ENCODE results near the gene DENND6B. TPM values are rescaled to one million over a fixed set of nuclear protein-coding genes. Genes with fewer than 3 reads are reported as not detected.
"Not testable (repeated sequence)": the region's sequence is repeated elsewhere in the genome, so short reads cannot be mapped to it uniquely, and the experiment has no call there.

Gene DENND6B, protein sequence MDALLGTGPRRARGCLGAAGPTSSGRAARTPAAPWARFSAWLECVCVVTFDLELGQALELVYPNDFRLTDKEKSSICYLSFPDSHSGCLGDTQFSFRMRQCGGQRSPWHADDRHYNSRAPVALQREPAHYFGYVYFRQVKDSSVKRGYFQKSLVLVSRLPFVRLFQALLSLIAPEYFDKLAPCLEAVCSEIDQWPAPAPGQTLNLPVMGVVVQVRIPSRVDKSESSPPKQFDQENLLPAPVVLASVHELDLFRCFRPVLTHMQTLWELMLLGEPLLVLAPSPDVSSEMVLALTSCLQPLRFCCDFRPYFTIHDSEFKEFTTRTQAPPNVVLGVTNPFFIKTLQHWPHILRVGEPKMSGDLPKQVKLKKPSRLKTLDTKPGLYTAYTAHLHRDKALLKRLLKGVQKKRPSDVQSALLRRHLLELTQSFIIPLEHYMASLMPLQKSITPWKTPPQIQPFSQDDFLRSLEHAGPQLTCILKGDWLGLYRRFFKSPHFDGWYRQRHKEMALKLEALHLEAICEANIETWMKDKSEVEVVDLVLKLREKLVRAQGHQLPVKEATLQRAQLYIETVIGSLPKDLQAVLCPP
- total RNA-seq: 19.6 TPM

DNA sequence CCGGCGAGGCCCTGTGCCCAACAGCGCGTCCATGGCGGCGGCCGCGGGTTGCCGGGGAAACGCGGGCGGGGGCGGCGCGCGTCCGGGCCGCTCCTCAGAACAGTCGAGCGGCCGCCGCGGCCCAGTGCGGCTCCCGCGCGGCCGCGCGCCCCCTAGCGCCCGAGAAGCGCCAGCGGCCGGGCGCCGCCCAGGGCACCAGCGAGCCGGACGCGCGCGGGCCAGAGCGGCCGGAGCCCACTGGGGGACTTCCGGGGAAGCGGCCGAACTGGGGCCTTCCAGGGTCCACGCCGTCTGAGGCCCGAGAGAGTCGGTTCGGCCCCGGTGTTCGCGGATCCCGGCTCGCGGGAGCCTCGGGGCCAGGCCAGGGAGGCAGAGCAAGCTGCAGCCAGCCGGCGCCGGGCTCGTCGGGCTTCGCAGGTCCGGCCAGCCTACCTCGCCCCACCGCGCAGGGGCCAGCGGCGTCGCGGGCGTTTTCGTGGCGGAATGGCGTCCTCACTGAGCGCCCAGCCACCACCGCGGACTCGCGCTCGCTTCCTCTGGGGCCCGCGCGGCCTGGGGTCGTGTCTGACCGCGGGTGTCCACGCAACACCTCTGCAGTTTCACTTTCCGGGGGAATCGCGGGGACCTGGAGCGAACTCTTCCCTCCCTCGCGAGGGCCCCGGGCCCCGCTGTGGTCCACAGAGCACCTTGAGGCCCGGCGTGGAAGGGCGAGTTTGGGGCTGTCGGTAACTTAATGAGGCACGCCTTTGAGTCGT is at the start of gene DENND6B:
DENND6B (minus strand) TSS at position 57 of the 755 bp plus-strand sequence; CDS start at position 33, 24 bp downstream.
- no peak for FAIRE-seq
- peak; percentile 97 for DNase-seq (ENCODE audit: low spot score in 2 of 2)

DNA sequence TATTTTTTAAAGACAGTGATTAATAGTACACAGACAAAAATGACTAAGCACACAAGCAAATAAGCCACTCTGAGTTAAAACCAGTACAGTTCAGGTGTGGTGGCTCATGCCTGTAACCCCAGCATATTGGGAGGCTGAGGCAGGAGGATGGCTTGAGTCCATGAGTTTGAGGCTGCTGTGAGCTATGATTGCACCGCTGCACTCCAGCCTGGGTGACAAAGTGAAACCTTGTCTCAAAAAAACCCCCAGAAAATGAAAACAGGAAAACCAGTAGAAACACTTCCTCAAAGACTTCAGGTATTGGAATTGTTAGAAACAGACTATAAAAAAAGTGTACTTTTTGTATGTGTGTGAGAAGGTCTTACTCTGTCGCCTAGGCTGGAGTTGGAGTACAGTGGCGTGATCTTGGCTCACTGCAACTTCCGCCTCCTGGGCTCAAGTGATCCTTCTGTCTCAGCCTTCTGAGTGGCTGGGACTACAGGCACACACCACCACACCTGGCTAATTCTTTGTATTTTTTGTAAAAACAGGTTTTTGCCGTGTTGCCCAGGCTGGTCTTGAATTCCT is 49.4 kb upstream of the DENND6B start:
- no peak for DNase-seq (ENCODE audit: low spot score in 2 of 2)
- FAIRE-seq: no peak

GRCh38 chr22:50371101-50371648 is 44.4 kb upstream of the DENND6B start:
- FAIRE-seq: no peak

DNA sequence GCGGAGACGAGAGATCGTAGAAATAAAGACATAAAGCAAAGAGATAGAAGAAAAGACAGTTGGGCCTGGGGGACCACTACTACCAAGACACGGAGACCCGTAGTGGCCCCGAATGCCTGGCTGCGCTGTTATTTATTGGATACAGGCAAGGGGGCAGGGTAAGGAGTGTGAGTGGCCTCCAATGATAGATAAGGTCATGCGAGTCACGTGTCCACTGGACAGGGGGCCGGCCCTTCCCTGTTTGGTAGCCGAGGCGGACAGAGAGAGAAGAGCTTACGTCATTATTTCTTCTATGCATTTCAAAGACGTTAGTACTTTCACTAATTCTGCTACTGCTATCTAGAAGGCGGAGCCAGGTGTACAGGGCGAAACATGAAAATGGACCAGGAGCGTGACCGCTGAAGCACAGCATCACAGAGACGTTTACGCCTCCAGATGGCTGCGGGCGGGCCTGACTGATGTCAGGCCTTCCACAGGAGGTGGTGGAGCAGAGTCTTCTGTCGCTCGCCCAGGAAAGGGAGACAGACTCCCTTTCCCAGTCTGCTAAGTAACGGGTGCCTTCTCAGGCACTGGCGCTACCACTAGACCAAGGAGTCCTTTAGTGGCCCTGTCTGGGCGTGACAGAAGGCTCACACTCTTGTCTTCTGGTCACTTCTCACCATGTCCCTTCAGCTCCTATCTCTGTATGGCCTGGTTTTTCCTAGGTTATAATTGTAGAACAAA is 41.1 kb upstream of the DENND6B start:
- no peak for FAIRE-seq
- DNase-seq (ENCODE audit: low spot score in 2 of 2): no peak

More at GRCh38 chr22:50371101-50371648, 44.4 kb upstream of the DENND6B start:
- DNase-seq (ENCODE audit: low spot score in 2 of 2): no peak

DNA sequence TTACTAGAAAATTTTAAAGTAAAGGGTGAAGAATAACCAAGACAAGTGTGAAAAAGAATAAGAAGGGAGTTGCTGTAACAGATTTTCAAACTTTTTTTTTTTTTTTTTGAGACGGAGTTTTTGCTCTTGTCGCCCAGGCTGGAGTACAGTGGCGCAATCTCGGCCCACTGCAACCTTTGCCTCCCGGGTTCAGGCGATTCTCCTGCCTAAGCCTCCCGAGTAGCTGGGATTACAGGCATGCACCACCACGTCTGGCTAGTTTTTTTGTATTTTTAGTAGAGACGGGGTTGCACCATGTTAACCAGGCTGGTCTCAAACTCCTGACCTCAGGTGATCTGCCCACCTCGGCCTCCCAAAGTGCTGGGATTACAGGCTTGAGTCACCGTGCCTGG is 37.0 kb upstream of the DENND6B start:
- FAIRE-seq; DNase-seq (ENCODE audit: low spot score in 2 of 2): not testable (repeated sequence)

DNA sequence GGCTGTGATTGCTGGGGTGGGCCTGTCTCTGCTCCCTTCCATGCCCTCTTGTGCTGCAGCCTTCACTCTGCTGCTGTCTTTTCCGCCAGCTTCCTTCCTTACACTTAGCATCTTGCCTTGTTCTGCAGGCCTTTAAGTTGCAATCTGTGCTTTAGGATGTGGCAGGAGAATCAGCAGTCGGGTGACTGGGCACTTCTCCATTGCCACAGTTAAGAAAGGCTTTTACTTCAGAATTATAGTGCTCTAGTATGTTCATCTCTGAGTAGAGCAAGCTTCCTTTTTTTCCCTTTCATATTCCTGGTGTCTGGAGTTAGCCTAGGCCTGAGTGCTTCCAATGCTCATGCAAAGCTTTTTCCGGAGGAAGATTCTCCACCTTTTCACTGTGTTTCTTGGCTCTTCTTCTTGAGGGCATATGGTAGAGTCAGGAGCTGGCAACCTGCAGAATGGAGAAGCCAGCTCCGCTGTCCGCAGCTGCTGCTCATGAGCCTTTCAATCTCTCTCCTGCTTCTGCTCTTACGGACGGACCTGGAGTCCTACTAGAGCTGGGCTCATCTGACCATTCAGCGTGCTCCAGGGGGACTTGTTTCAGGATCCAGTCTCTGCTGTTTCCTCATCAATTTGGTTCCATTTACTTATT is 36.5 kb upstream of the DENND6B start:
- FAIRE-seq (no peak), DNase-seq (ENCODE audit: low spot score in 2 of 2) (no peak)

GRCh38 chr22:50361688-50362087 is 34.9 kb upstream of the DENND6B start:
- DNase-seq (ENCODE audit: low spot score in 2 of 2) (no peak), FAIRE-seq (no peak)

- FAIRE-seq: no peak
These were observed 34.4 kb upstream of the DENND6B start for GRCh38 chr22:50361222-50361621.

GRCh38 chr22:50360578-50360977 is 33.8 kb upstream of the DENND6B start:
- no peak for DNase-seq (ENCODE audit: low spot score in 2 of 2)
- no peak for FAIRE-seq

More at GRCh38 chr22:50361222-50361621, 34.4 kb upstream of the DENND6B start:
- DNase-seq (ENCODE audit: low spot score in 2 of 2): no peak

- FAIRE-seq (no peak), DNase-seq (ENCODE audit: low spot score in 2 of 2) (no peak)
These were observed 30.9 kb upstream of the DENND6B start for GRCh38 chr22:50357756-50358155.

GRCh38 chr22:50357222-50357621 is 30.4 kb upstream of the DENND6B start:
- FAIRE-seq: no peak
- no peak for DNase-seq (ENCODE audit: low spot score in 2 of 2)

- DNase-seq (ENCODE audit: low spot score in 2 of 2): no peak
- no peak for FAIRE-seq
These were observed 29.4 kb upstream of the DENND6B start for GRCh38 chr22:50356186-50356585.

GRCh38 chr22:50348058-50348457 is 21.2 kb upstream of the DENND6B start:
- no peak for FAIRE-seq
- DNase-seq (ENCODE audit: low spot score in 2 of 2): no peak

DNA sequence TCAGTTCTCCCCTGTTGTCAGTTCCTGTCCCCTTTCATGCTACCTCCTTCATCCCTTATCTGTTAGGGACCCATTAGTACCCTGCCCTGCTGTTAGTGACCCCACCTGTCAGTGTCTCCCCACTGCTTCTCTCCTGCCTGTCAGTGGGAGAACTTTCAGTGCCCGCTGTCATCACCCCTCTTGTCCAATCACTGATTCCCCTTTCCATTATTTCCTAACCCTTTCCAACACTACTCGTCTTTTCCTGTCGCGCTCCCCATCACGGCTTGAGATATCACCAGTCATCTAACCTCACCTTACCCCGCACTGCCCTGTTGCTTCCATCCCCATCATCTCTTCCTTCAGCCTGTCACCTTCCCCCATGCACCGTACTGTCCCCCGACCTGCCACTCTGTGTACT is 20.3 kb upstream of the DENND6B start:
- FAIRE-seq (no peak), DNase-seq (ENCODE audit: low spot score in 2 of 2) (no peak)

- no peak for DNase-seq (ENCODE audit: low spot score in 2 of 2)
- FAIRE-seq: no peak
These were observed 19.7 kb upstream of the DENND6B start for GRCh38 chr22:50346470-50346869.

- DNase-seq (ENCODE audit: low spot score in 2 of 2) (no peak), FAIRE-seq (no peak)
These were observed 16.7 kb upstream of the DENND6B start for GRCh38 chr22:50343541-50343935.

DNA sequence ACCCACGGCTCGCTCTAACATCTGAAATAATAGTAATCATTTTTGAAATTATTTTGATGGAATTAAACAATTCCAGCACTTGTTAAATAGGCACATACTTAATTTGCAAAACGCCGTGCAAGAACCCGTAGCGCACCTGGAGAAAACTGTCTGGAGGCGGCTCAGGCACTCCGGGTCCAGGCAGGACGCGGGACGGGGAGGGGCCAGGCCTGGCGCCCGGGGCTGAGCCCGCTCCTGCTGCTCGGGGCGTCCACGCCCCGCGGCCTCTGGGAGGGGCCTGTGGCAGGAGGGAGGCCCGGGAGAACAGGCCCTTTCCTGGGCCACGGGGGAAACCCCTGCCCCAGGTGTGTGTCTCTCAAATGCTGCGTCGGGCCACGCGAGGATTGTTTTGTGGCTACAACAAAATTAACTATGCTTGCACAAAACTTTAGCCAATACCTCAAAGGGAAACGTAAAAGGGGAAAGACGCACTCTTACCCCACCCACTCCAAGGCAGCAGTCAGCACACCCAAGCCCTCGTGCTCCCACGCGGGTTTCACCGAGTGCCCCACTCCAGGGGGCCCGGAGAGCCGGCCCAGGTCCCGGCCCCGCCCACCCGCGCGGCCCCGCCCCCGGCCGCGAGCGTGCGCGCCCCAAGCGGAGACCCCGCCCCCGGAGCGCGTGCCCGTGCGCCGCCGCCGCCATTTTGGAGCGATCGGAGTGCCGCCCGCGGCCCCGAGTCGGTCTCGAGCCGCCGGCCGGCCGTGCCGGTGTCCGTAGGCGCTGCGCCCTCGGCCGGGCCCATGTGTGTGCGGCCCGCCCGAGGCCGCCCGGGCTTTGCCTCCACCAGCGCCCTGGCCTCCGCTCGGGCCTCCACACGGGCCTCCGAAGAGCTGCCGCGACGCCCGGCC is 16.1 kb upstream of the DENND6B start, which contains the start of gene PPP6R2:
PPP6R2 (plus strand) TSS at position 677 of the 890 bp plus-strand sequence. CDS start 50,582 bp downstream, outside the sequence.
- peak; percentile 90 to 91 for DNase-seq (ENCODE audit: low spot score in 2 of 2)
- no peak for FAIRE-seq

DNA sequence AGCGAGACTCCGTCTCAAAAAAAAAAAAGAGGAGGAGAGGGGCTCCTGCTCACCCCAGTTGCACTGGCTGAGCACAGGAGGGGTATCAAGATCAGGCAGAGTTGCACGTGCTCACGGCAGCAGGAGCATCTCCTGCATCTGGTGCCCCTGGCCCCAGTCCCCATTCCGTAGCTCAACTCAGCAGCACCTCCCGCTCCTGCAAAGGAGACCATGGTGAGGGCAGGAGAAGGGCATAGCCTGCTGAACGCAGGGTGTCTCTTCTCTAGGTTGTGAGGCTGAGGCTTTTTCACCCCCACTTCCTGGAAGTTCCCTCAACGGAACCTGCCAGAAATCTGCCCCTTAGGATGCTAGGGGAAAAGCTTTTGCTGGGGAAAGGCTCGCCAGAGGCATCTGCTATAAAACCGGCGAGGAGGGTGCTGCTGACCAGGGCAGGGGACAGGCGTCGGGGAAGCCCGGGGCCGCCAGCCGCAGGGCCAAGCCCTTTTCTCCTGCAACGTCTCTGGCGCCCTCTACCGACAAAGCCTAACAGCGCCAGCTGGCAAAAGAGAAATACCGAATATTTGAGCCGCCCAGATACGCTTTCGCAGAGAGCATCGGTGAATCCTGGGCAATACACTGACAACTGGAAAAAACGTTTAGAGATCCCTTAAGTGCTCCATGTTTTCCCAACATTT is 15.3 kb upstream of the DENND6B start:
- no peak for FAIRE-seq

More for the DNA sequence above, 15.3 kb upstream of the DENND6B start:
- peak; percentile 75 to 79 for DNase-seq (ENCODE audit: low spot score in 2 of 2)
